ENCODE measurements around the gene NOL7.

The NOL7 gene

DNA sequence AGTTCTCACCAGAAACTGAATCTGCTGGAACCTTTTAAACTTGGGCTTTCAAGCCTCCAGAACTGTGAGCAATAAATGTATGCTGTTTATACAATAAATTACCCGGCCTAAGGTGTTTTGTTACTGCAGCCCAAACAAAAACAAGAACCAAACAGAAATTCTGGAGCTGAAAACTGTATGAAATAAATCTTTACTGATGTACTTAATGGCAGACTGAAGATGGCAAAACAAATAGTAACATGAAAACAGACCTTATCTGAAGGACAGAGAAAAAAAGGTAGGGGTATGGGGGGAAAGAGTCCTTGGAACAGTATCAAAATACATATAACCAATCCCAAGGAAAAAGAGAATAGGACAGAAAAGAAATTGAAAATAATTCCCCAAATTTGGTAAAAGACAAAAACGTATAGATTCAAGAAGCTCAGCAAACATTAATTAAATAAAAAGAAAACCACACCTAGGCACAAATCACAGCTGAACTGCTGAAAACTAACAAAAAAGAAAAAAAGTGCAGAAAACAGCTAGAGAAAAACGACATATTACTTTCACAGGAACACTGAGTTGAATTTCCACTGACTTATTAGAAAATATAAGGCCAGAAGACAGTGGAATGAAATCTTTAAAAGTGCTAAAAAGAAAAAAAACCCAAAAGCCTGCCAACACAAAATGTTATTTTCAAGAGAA, 47.7 kb downstream of the NOL7 start:
- TF ChIP-seq, protein P1, sequence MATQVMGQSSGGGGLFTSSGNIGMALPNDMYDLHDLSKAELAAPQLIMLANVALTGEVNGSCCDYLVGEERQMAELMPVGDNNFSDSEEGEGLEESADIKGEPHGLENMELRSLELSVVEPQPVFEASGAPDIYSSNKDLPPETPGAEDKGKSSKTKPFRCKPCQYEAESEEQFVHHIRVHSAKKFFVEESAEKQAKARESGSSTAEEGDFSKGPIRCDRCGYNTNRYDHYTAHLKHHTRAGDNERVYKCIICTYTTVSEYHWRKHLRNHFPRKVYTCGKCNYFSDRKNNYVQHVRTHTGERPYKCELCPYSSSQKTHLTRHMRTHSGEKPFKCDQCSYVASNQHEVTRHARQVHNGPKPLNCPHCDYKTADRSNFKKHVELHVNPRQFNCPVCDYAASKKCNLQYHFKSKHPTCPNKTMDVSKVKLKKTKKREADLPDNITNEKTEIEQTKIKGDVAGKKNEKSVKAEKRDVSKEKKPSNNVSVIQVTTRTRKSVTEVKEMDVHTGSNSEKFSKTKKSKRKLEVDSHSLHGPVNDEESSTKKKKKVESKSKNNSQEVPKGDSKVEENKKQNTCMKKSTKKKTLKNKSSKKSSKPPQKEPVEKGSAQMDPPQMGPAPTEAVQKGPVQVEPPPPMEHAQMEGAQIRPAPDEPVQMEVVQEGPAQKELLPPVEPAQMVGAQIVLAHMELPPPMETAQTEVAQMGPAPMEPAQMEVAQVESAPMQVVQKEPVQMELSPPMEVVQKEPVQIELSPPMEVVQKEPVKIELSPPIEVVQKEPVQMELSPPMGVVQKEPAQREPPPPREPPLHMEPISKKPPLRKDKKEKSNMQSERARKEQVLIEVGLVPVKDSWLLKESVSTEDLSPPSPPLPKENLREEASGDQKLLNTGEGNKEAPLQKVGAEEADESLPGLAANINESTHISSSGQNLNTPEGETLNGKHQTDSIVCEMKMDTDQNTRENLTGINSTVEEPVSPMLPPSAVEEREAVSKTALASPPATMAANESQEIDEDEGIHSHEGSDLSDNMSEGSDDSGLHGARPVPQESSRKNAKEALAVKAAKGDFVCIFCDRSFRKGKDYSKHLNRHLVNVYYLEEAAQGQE (IDR thresholded peaks at IDR 0.05; ENCODE audit: insufficient read depth in 1 of 2, low read depth in 2 of 2, low read length in 2 of 2) = no peak
- TF ChIP-seq TAF1 (IDR thresholded peaks at IDR 0.05; ENCODE audit: borderline replicate concordance, insufficient read depth, low read length) = no peak
- TF ChIP-seq FOXP2 (optimal IDR thresholded peaks at IDR 0.05; ENCODE audit: borderline replicate concordance, extremely low read depth, extremely low read length, insufficient read depth) = no peak
- no peak for TF ChIP-seq POLR2AphosphoS5 (IDR thresholded peaks at IDR 0.05; ENCODE audit: low read depth, low read length)
- no peak for TF ChIP-seq SIN3A (IDR thresholded peaks at IDR 0.05; ENCODE audit: borderline replicate concordance, insufficient read depth, low read length)

DNA sequence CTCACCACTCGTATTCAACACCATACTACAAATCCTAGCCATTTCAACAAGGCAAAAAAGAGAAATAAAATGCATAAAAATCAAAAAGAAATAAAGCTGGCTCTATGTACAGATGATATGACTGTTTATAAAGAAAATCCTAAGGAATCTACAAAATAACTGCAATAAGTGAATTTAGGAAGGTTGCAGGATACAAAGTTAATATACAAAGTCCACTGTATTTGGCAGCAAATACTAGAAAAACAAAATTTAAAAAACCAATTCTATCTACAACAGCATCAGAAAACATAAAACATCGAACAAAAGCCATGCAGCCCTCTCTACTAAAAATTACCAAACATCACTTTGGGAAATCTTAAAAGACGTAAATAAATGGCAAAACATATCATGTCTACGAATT, 48.9 kb downstream of the NOL7 start:
- TF ChIP-seq, protein P1 (IDR thresholded peaks at IDR 0.05; ENCODE audit: insufficient read depth in 1 of 2, low read depth in 2 of 2, low read length in 2 of 2) = no peak
- TF ChIP-seq FOXP2 (optimal IDR thresholded peaks at IDR 0.05; ENCODE audit: borderline replicate concordance, extremely low read depth, extremely low read length, insufficient read depth) (no peak), POLR2AphosphoS5 (IDR thresholded peaks at IDR 0.05; ENCODE audit: low read depth, low read length) (no peak), TAF1 (IDR thresholded peaks at IDR 0.05; ENCODE audit: borderline replicate concordance, insufficient read depth, low read length) (no peak), SIN3A (IDR thresholded peaks at IDR 0.05; ENCODE audit: borderline replicate concordance, insufficient read depth, low read length) (no peak)

DNA sequence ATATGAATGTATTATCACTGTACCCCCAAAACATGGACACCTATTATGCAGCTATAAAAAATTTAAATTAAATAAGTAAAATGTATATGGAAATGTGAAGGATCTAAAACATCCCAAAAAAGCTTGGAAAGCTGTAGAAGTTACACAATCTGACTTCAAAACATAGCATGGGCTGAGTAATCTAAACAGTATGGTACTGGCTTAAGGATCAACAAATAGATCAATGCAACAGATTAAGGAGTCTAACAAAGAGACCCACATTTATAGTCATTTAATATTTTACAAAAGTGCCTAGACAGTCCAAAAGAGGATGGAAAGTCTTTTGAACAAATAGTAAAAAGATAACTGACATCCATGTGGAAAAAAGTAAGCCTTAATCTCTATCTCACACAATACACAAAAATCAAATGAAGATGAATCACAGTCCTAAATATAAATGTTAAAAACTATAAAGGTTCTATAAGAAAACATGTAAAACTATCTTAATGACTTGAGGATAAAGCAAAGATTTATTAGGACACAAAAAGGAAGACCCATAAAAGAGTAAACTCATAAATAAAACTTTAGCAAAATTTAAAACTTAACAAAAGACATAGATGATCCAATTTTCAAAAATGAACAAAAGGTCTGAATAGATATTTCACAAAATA, 49.7 kb downstream of the NOL7 start:
- TF ChIP-seq, protein P1 (IDR thresholded peaks at IDR 0.05; ENCODE audit: insufficient read depth in 1 of 2, low read depth in 2 of 2, low read length in 2 of 2) = no peak
- no peak for TF ChIP-seq TAF1 (IDR thresholded peaks at IDR 0.05; ENCODE audit: borderline replicate concordance, insufficient read depth, low read length)
- no peak for TF ChIP-seq FOXP2 (optimal IDR thresholded peaks at IDR 0.05; ENCODE audit: borderline replicate concordance, extremely low read depth, extremely low read length, insufficient read depth)

DNA sequence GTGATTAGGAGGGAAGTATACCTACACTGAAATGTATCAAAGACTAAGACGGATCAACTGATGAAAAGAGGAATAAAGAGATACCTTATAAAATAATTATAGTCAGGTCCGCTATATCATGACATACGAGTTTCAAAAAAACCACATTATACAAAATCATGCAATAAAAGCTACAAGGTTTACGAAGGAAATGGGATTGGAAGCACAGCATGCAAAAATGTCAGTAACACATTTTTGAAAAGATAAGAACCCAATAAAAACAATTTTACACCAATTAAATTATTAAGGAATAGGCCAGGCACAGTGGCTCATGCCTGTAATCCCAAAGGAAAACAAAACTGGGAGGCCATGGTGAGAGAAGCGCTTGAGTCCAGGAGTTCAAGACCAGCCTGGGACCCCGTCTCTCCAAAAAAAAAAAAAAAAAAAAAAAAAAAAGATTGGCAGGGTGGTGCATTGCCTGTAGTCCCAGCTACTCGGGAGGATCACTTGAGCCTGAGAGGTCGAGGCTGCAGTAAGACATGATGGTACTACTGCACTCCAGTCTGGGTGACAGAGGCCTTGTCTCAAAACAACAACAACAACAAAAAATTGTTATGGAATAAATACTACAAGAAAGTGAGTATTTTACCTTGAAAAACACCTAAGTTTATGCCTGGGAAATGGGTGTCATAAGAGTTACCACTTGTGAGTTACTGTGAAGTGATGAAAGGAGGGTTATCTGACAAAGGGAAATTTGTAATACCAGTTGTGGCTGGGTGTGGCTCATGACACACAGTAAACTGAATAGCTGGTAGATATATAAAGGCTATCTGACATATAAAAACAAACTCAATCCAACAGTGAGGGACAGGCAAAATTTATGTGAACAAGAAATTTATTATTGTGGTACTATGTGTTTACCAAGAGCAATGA, 51.3 kb downstream of the NOL7 start:
- TF ChIP-seq SIN3A (IDR thresholded peaks at IDR 0.05; ENCODE audit: borderline replicate concordance, insufficient read depth, low read length) = no peak
- TF ChIP-seq FOXP2 (optimal IDR thresholded peaks at IDR 0.05; ENCODE audit: borderline replicate concordance, extremely low read depth, extremely low read length, insufficient read depth) = no peak
- TF ChIP-seq TAF1 (IDR thresholded peaks at IDR 0.05; ENCODE audit: borderline replicate concordance, insufficient read depth, low read length) = no peak
- TF ChIP-seq, protein P1 (IDR thresholded peaks at IDR 0.05; ENCODE audit: insufficient read depth in 1 of 2, low read depth in 2 of 2, low read length in 2 of 2) = no peak
- TF ChIP-seq POLR2AphosphoS5 (IDR thresholded peaks at IDR 0.05; ENCODE audit: low read depth, low read length) = no peak

Data from PFSK-1 (cell line).